Measurements from ENCODE around the gene CCDC27.

CCDC27 gene

DNA sequence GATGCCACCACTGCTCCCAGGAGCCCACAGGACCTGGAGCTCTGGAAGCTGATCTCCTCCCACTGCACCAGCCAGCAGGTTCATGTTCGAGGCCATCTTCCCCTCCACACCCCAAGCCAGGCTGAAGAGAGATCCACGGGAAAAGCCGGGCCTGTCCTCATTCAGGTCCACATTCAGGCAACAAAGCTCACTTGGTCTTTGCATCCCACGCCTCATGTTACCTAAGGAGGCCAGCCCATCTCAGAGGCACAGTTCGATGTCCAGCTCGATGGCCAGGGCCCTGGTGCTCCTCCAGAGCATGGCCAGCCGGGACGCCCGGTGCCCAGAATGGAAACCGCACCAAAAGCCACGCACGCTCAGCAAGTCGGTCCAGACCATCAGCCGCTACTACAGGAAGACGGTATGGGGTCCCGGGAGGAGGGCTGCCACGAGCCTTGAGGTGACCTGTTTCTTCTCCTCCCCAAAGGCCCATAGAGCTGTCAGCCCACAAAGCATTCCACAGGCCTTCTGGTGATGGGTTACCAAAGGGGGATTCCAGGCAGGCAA is at the start of gene CCDC27:
CCDC27 (plus strand) TSS at position 51 of the 546 bp plus-strand sequence; CDS start at position 83, 32 bp downstream.
- in situ Hi-C loops (cut with HindIII; ENCODE audit: low pct_ligation_motif_present, low pct_unique_long_range_greater_than_20kb, low sequenced_read_pairs) = no loop called here

DNA sequence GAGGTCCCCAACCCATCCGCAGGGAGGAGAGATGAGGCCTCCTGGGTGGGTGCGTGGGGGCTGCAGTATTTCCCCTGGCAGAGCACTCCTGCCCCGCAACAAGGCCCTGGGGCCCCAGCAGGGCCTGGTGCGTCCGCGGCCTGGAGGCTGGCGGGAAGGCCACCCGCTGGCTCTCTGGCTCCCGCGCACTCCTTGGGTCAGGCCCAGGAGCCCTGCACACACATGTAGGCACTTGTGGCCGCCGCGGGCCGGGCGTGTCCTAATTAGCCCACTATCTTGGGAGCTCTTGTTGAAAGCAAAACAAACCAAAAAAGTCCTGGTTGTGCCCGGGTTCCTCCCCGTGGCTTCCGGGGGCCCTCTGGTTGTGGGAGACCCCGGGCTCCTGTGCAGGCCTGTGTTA is 49.7 kb upstream of the CCDC27 start:
- no peak for DNase-seq
- in situ Hi-C loops (cut with HindIII; ENCODE audit: low pct_ligation_motif_present, low pct_unique_long_range_greater_than_20kb, low sequenced_read_pairs) = no loop called here

More for the DNA sequence above, at the start of gene CCDC27:
- DNase-seq = no peak

DNA sequence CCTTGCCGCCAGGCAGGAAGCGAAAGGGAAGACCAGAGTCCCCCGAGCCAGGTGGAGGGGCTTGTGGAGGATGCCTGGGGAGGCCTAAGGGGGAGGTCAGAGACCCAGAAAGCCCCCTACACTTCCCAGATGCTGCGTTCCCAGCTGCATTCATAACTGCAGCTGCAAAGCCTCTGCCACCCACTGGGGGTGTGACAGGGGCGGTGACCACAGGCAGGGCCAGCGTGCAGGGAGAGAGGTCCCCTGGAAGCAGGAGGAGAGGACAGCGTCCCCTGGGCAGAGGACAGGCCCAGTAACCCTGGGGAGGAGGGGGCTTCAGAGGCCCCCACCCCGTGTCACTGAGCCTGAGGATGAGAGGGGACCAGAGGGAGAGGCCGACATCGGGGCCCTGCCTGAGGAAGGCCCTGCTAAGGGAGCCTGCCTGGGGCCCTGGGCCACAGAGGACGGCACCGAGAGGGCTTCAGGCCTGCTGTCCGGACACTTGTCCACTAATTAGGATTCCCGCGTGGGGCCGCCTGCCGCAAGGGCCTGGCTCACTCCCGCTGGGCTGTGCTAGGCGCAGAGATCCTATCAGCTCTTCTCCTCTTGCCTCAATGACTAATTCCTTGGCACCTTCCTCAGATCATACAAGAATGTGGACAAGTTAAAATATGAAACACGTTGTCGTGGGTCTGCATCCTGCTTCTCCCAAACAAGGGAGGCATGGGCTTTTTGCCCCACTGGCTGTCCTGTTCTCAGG is 49.1 kb upstream of the CCDC27 start:
- in situ Hi-C loops (cut with HindIII; ENCODE audit: low pct_ligation_motif_present, low pct_unique_long_range_greater_than_20kb, low sequenced_read_pairs) = no loop called here
- no peak for DNase-seq

DNA sequence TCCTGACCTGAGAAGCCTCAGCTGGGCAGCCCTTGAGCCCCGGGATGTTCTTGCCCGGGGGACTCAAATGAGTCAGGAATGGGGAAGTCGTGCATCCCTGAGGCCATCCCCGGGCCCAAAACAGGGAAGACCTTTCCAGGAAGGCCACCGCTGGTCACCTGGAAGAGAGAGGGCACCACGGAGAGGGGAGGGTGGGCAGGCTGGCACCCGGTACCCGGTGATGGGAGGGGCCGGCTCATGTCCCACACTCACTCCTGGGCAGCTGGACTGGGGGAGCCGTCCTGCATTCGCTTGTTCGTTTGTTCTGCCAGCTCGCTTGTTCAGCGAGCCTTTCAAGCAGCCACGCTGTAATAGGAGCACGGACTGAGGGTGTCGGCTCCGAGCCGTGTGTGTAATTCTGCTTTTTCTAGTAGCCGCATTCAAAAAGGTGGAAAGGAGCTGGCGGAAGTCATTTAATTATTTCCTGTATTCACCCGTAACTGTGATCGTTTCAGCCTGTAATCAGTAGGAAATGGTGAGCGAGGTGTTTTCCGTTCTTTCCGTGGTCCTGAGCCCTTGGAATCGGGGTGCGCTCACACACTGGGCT is 48.4 kb upstream of the CCDC27 start:
- in situ Hi-C loops (cut with HindIII; ENCODE audit: low pct_ligation_motif_present, low pct_unique_long_range_greater_than_20kb, low sequenced_read_pairs) = no loop called here
- DNase-seq = no peak

DNA sequence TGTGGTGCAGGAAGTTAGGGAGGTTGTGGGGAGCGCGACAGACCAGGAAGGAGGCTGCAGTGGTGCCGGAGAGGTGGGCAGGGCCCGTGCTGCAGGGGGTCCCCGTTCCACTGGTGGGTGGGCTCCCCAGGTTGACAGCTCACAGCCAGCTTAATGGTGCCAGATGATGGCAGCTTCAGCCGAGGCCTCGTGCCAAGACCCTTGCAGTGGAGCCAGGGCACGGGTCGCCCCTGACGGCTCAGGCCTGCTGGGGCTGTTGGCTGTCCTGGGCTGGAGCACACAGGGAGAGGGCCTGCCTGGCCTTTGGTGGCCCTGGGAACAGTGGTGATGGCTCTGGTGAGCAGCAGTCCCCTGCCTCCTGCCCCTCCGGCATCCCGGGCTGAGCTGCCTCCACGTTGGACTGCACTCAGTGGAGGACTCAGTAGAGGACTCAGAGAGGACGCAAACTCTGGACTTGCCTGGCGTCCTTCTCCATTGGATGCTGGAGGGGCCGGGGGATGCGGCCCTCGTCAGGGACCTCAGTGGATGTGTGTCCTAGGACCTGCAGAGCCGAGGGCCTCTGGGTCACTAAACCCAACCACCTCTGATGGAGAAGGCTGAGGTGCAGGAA is 46.8 kb upstream of the CCDC27 start:
- in situ Hi-C loops (cut with HindIII; ENCODE audit: low pct_ligation_motif_present, low pct_unique_long_range_greater_than_20kb, low sequenced_read_pairs) = no loop called here
- no peak for DNase-seq

DNA sequence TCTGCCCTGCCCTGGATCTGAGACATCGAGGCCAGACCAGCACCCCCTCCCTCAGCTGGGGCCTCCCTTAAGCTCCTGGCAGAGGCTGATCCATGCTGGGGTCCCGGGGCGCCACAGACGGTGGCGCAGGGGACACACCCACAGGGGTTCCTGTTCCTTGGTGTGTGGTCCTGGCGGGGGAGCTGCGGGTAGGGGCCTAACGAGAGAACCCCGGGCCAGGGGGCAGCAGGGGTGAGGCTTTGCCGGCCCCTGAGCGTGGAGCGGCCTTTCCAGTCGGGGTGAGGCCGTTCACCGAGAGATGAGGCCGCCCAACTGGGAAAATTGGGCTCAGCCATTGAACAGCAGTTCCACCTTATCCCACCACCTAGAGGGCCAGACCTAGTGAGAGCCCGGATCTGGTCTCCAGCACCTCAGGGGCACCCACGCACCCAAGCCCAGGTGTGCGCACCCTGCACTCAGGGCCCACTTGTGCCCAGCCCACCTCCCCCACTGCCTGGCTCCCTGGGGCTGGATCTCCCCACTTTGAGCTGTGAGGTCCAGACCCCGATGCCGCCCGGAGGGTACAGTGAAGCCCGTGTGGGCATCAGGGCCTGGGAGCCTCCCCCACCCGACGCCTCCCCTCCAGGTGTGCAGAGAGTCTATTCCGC is 45.5 kb upstream of the CCDC27 start:
- DNase-seq = no peak
- in situ Hi-C loops (cut with HindIII; ENCODE audit: low pct_ligation_motif_present, low pct_unique_long_range_greater_than_20kb, low sequenced_read_pairs) = no loop called here

DNA sequence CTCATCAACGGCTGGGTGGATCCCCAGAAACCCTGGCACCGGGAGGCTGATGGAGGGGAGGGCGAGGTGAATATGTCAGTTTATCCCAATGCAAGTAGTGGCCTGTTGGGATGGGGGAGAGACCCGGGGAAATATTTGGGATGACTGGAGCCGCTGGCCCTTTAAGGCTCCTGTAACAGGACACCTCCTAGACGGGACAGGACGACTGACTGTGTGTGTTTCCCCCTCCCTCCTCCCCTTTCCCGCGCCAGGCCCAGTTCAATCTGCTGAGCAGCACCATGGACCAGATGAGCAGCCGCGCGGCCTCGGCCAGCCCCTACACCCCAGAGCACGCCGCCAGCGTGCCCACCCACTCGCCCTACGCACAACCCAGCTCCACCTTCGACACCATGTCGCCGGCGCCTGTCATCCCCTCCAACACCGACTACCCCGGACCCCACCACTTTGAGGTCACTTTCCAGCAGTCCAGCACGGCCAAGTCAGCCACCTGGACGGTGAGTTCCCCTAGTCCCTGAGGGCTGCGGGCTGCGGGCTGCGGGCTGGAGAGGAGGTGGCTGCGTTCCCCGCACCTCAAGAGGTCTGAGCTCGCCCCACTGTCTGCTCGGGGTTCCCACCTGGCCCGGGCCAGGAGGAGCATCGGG is 44.8 kb upstream of the CCDC27 start:
- no peak for DNase-seq
- in situ Hi-C loops (cut with HindIII; ENCODE audit: low pct_ligation_motif_present, low pct_unique_long_range_greater_than_20kb, low sequenced_read_pairs) = no loop called here

DNA sequence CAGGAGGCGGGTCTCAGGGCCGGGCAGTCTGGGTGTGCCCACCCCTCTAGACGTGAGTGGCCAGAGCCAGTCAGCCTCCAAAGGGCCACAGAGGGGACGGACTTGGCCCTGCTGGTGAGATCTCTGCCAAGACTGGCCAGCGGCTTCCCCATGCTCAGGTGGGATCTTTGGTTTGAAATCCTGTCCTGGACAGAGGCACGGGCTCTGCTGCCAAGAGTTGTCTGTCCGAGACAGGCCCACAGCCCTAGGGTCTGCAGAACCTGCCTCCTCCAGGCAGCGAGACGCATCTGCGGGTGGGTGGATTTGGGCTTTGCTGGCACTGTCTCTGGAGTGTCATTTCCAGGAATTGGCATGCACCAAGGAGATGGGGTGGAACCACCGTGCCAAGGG is 44.3 kb upstream of the CCDC27 start:
- in situ Hi-C loops (cut with HindIII; ENCODE audit: low pct_ligation_motif_present, low pct_unique_long_range_greater_than_20kb, low sequenced_read_pairs) = no loop called here
- no peak for DNase-seq

DNA sequence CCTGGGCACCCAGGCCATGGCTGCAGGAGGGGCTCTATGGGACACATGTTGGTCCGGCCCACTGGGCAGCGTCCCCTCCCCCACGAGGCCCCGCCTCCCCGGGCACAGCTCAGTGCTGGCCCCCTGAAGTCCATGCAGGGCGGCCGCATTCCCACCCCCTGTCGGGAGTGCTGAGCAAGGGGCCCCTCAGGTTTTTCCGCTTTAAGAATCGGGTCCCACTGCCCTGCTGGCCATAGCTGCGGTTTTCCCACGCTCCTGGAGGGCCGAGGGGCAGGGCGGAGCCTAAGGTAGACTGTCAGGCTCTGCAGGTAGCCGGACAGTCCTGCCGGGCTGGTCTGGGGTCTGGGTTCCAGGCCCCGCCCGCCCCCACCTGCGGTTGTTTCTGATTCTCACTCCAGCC is 43.5 kb upstream of the CCDC27 start:
- in situ Hi-C loops (cut with HindIII; ENCODE audit: low pct_ligation_motif_present, low pct_unique_long_range_greater_than_20kb, low sequenced_read_pairs) = no loop called here
- no peak for DNase-seq

DNA sequence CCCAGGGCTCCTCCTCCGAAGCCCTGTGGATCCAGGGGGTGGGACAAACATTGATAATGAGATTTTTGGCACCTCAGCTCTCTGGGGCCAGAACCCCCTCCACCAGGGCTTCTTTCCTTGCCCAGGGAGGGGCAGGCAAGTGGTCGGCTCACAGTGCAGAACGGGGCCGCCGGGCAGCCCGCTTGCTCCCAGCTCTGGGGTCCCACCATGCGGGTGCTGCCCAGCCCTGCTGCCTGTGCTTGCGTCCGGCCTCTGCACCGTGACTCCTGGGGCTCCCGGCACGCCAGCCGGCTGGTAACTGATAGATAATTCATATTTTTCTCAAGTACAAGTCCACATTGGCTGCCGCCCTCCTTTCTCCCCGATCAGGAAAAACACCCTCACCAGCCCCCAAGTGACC is 42.0 kb upstream of the CCDC27 start:
- in situ Hi-C loops (cut with HindIII; ENCODE audit: low pct_ligation_motif_present, low pct_unique_long_range_greater_than_20kb, low sequenced_read_pairs) = no loop called here
- DNase-seq = no peak

DNA sequence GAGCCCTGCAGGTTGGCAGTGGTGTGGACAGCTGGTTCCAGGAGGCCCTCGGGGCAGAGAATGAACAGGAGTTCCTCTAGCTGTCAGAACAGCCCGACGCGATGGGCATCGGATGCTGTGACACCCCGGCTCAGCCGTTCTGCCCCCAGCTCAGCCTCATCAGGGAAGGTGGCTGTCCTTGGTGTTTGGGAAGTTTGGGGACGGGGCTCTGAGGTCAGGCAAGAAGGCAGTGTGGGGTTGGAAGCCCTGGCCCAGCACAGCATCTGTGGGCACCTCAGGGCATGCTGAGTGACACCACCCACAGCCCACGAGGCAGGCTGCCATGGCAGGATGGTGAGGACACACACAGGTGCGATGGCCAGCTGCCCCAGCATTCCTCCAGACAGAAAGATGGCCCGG is 40.9 kb upstream of the CCDC27 start:
- DNase-seq = no peak

DNA sequence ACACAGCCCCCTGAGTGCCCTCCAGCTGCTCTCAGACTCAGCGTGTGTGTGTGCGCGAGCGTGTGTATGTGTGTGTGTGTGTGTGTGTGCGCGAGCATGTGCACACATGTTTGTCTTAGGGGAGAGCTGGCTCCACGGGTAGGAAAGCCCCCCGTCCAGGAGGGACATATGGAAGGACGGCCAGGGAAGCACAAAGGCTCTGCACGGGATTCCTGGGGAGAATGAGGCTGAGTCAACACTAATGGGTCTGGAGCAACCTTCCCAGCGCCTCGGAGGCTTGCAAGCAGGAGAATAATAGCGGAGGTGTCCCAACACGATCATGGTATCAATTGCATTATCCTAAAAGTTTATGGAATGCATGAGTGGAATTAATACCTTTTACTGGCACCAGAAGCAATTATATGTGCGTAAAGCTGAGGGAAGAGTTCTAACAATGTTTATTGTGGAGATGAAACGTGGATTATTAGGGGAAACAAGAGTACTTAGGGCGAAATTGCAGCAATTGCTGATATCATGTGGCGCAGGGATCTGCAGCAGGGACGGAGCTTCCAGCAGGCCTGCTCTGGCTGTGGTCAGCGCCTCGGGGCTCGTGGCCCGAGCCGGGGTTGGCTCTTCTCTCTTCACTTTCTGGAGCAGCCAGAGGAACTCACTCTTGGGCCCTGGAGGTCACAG is 40.3 kb upstream of the CCDC27 start:
- no peak for DNase-seq
- in situ Hi-C loops (cut with HindIII; ENCODE audit: low pct_ligation_motif_present, low pct_unique_long_range_greater_than_20kb, low sequenced_read_pairs) = no loop called here

More for the DNA sequence above, 40.9 kb upstream of the CCDC27 start:
- in situ Hi-C loops (cut with HindIII; ENCODE audit: low pct_ligation_motif_present, low pct_unique_long_range_greater_than_20kb, low sequenced_read_pairs) = no loop called here

DNA sequence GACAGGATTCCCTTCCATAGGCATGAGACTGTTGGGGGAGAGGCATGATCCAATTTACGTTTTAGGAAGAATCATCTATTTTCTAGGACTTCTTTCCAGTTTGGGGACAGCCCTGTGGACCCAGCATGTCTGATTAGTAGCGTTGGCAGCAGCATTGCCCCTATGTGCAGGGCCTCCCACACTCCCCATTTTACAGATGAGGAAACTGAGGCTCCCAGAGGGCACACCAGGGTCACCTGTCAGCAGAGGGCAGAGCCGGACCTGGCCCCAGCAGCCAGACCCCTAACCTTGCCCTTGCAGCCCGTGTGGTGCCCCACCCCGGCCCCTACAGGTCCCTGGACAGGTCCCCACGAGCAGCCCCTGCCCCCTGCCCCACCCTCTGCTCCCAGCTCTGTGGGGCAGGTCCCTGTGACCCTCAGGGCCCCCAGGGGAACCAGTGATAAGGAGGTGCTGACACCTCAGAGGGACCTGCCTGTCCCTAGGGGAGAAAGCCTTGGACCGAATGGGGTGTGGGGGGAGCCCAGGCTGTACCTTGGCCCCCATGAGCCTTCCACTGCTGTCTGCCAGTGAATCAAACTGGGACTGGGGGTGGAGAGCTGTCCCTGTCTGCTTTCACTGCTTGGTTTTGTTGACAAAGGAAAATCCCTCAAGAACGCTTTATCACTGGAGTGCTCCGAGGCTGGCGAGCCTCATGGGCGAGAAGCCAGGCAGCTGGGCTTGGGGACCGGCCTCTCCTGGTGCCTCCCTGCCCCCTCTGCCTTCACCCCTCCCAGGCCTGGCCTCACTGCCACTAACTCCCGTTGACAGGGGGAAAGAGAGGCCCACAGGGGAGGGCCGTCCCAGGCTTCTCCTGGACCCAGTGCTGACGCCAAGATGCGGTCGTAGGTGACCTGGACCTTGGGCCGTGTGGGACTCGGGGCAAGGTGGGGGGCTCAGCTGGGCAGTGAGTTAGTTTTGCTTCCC is 39.4 kb upstream of the CCDC27 start:
- no peak for DNase-seq
- in situ Hi-C loops (cut with HindIII; ENCODE audit: low pct_ligation_motif_present, low pct_unique_long_range_greater_than_20kb, low sequenced_read_pairs) = no loop called here

DNA sequence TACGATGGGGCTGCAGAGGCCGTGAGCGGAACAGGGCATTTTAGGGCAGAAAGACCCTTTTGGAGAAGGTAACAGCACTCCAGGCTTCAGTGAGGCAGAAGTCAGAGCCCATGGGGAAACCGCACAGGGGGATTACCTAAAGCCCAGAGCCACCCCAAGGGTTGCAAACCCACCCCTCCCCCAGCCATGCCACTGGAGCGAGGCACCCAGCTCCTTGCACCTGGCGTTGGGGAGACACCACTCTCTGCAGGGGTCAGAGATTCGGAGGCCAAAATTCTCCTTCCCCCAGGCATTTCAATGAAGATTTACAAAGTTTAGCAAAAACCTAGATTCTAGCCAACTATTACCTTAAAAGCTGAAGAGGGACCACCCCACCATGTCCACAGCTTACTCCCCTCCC is 38.4 kb upstream of the CCDC27 start:
- in situ Hi-C loops (cut with HindIII; ENCODE audit: low pct_ligation_motif_present, low pct_unique_long_range_greater_than_20kb, low sequenced_read_pairs) = no loop called here
- no peak for DNase-seq

DNA sequence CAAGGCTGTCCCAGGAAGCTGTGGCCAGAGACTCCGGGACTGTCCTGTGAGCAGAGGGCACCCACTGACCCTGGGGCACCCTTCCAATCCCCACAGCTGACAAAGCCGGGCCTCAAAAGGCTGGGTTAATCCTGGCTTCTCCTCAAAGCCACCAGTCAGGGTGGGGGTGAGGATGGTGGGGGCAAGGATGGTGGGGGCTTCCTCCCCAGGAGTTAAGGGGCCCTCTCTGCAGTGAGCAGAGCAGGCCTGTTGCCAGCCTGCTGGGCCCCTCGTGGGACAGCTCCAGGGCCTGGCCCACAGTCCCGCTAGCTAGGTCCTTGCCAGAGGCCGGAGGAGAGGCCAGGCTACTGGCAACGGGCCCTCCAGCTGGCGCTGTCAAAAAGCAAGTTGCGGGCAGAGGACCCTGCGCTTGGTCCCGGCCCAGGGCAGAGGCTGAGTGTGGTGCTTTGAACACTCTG is 37.9 kb upstream of the CCDC27 start:
- no peak for DNase-seq
- in situ Hi-C loops (cut with HindIII; ENCODE audit: low pct_ligation_motif_present, low pct_unique_long_range_greater_than_20kb, low sequenced_read_pairs) = no loop called here

DNA sequence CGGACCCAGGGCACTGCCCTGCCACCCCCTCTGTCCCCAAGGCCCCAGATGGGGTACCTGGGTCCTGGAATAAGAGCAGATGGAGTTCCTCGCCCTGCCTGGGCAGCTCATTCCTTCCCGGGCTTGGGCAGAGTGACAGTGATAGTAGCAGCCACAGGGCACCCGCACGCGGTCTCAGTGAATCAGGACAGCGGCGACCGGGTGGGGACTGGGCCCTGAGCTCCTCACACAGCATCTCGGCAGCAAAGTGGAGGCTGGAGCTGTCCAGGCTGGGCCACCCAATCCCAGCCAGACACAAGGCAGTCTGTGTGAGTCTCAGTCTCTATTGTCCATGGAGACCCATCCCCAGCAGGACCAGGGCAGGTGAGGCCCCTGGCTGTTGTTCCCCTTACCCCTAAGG is 37.4 kb upstream of the CCDC27 start:
- in situ Hi-C loops (cut with HindIII; ENCODE audit: low pct_ligation_motif_present, low pct_unique_long_range_greater_than_20kb, low sequenced_read_pairs) = no loop called here
- DNase-seq = no peak

DNA sequence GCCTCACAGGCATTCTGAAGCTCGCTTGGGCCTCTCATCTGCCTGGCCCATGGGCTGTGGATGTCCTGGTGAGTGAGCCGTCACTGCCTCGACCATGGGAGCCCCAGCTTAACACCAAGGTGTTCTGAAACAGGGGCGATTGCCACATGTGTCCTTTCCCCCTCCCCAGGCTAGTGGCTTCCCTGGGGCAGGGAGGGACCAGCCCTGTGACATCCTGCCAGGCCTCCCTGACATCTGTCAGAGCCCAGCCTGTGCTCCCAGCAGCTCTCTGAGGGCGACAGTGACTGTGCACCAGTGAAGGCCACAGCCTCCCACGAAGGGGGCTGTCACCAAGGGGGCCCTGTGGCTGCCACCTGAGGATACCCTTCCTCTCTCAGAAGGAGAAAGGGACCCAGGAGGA is 35.9 kb upstream of the CCDC27 start:
- in situ Hi-C loops (cut with HindIII; ENCODE audit: low pct_ligation_motif_present, low pct_unique_long_range_greater_than_20kb, low sequenced_read_pairs) = no loop called here
- DNase-seq = no peak
